C4-2B (cell line): ENCODE results near the gene OR52M1.

Experiments used
- ZFX ChIP-seq: fragments of 450-650 bp; IDR thresholded peaks from 2 replicates; pipeline ENCODE4 v1.6.1; 2017
- TF ChIP-seq, protein P1 (sequence below): fragments of 450-650 bp; conservative IDR thresholded peaks from 2 replicates; pipeline ENCODE4 v1.5.1; 2017; ENCODE audit warnings: mild to moderate bottlenecking

- TF ChIP-seq, protein P1, sequence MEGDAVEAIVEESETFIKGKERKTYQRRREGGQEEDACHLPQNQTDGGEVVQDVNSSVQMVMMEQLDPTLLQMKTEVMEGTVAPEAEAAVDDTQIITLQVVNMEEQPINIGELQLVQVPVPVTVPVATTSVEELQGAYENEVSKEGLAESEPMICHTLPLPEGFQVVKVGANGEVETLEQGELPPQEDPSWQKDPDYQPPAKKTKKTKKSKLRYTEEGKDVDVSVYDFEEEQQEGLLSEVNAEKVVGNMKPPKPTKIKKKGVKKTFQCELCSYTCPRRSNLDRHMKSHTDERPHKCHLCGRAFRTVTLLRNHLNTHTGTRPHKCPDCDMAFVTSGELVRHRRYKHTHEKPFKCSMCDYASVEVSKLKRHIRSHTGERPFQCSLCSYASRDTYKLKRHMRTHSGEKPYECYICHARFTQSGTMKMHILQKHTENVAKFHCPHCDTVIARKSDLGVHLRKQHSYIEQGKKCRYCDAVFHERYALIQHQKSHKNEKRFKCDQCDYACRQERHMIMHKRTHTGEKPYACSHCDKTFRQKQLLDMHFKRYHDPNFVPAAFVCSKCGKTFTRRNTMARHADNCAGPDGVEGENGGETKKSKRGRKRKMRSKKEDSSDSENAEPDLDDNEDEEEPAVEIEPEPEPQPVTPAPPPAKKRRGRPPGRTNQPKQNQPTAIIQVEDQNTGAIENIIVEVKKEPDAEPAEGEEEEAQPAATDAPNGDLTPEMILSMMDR = no peak
- no peak for TF ChIP-seq ZFX
Measured at GRCh38 chr11:4580124-4580523, 35.1 kb downstream of the OR52M1 start.
